ENCODE measurements around the gene COMMD4. TPM values are rescaled to one million over a fixed set of nuclear protein-coding genes. Genes with fewer than 3 reads are reported as not detected.
"Not testable (repeated sequence)": the region's sequence is repeated elsewhere in the genome, so short reads cannot be mapped to it uniquely, and the experiment has no call there.

The COMMD4 gene
- total RNA-seq, 2 experiments from 2014 or later: 123 to 133 TPM

DNA sequence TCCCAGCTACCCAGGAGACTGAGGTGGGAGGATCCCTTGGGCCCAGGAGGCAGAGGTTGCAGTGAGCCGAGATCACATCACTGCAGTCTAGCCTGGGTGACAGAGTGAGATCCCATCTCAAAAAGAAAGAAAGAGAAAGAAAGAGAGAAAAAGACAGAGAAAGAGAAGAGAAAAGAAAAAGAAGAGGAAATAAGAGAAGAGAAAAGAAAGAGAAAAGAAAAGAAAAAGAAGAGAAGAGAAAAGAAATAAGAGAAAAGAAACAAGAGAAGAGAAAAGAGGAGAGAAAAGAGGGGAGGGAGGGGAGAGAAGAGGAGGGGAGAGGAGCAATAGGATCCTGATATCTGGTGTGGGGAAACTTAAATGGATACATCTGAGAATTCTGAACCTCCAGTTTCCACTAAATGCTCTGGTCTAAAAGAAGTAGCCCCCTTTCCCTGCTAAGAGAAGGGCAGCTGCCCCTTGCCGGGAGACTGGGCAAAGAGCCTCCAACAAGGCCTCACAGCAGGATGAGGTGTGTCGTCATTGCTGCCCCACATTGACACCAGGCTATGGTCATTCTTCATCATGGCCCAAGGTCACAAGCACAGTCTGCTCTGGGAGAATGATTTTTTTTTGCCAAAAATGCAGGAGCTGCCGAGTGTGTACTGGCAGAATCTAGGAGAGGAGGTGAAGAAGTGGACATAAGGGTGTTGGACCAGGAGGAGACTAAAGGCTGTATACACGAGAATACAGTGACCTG, 21.1 kb upstream of the COMMD4 start:
- no peak overlapping the region for H3K27ac ChIP-seq (ENCODE audit: low read depth, low read length, poor library complexity, severe bottlenecking)
- TF ChIP-seq, protein P1, sequence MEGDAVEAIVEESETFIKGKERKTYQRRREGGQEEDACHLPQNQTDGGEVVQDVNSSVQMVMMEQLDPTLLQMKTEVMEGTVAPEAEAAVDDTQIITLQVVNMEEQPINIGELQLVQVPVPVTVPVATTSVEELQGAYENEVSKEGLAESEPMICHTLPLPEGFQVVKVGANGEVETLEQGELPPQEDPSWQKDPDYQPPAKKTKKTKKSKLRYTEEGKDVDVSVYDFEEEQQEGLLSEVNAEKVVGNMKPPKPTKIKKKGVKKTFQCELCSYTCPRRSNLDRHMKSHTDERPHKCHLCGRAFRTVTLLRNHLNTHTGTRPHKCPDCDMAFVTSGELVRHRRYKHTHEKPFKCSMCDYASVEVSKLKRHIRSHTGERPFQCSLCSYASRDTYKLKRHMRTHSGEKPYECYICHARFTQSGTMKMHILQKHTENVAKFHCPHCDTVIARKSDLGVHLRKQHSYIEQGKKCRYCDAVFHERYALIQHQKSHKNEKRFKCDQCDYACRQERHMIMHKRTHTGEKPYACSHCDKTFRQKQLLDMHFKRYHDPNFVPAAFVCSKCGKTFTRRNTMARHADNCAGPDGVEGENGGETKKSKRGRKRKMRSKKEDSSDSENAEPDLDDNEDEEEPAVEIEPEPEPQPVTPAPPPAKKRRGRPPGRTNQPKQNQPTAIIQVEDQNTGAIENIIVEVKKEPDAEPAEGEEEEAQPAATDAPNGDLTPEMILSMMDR (conservative IDR thresholded peaks at IDR 0.05; ENCODE audit: low read length): no peak
- no peak for TF ChIP-seq EZH2phosphoT487 (IDR thresholded peaks at IDR 0.05; ENCODE audit: borderline replicate concordance, low read depth, low read length)
- BruUV-seq (replicated peaks): no TSS peak
- H3K4me1 ChIP-seq (ENCODE audit: insufficient read depth, low read length, poor library complexity, severe bottlenecking): no peaks in the 10 kb centered on the region
- no peak overlapping the region for H3K4me2 ChIP-seq (ENCODE audit: low read length)
- no peaks in the 10 kb centered on the region for H3K36me3 ChIP-seq (ENCODE audit: insufficient read depth, low read length)
- no peak for DNase-seq (ENCODE audit: low spot score)
- no peaks in the 10 kb centered on the region for H3K9me3 ChIP-seq (ENCODE audit: low read length)
- H4K20me1 ChIP-seq (ENCODE audit: insufficient read depth, low read length): no peaks in the 10 kb centered on the region
- CTCF ChIA-PET (ENCODE audit: unreplicated experiment): no interaction called here
- no peak overlapping the region for H2AFZ ChIP-seq (ENCODE audit: low read length)
- POLR2A ChIA-PET: no interaction called here
- H3K9me2 ChIP-seq (ENCODE audit: insufficient read depth, low read length): no peaks in the 10 kb centered on the region
- H3K4me3 ChIP-seq (ENCODE audit: low read depth, low read length, poor library complexity, severe bottlenecking): no peak overlapping the region
- intact Hi-C loops (cut with micrococcal nuclease; ENCODE audit: unreplicated experiment): no loop called here
- no peaks in the 10 kb centered on the region for H3K79me2 ChIP-seq (ENCODE audit: insufficient read depth, low read depth, low read length)

DNA sequence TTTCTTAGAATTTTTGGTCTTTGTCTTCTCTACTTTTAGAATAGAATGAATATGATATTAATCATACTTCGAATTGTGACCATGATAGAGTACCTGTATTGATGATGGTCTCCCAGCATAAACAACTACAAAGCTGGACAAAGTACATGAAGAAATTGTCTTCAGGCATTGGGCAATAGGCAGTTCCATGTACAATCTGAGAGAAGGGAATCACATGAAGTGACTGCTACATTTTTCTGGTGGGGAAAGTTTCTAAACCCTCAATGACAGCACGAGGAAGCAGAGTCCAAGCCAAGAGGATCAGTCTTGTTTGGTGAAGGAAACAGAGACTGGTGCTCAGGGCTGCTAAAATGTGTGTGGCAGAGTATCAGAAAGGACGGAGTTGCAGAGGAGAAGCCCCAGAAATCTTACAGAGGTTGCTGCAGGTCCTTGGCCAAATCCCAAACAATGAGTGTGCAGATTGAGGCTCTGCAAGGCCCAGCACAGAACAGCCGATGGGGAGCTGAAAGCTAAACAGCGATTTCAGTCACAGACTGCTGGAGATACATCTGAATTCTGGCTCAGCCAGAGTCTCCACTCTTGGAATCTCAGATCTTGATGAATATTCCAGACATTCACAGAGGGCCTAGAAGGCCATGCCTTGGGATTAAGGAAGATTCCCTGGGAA, 16.5 kb upstream of the COMMD4 start:
- POLR2A ChIA-PET; H2AFZ ChIP-seq (ENCODE audit: low read length); intact Hi-C loops (cut with micrococcal nuclease; ENCODE audit: unreplicated experiment); H3K79me2 ChIP-seq (ENCODE audit: insufficient read depth, low read depth, low read length); H3K27ac ChIP-seq (ENCODE audit: low read depth, low read length, poor library complexity, severe bottlenecking); CTCF ChIA-PET (ENCODE audit: unreplicated experiment); H3K4me2 ChIP-seq (ENCODE audit: low read length); H4K20me1 ChIP-seq (ENCODE audit: insufficient read depth, low read length); H3K36me3 ChIP-seq (ENCODE audit: insufficient read depth, low read length); BruUV-seq (replicated peaks); H3K9me3 ChIP-seq (ENCODE audit: low read length); H3K4me3 ChIP-seq (ENCODE audit: low read depth, low read length, poor library complexity, severe bottlenecking); H3K4me1 ChIP-seq (ENCODE audit: insufficient read depth, low read length, poor library complexity, severe bottlenecking); H3K9me2 ChIP-seq (ENCODE audit: insufficient read depth, low read length); DNase-seq (ENCODE audit: low spot score): not testable (repeated sequence)

DNA sequence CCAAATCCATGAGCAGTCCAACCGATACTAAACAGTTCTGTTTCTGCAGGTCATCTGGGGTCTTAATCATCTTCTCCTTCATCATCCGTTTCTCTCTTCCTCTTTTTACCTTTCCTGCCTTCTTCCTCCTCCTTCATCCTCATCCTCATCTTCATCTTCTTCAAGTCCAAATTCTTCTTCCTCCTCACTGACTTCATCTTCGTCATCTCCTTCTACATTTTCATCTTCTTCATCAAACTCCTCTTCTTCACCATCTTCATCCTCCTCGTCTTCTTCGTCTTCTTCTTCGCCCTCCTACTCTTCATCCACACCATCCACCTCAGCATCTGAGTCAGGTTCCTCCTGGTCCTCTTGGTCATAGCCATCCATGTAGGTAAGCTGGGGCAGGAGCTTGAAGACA, 14.2 kb upstream of the COMMD4 start:
- no peaks in the 10 kb centered on the region for H4K20me1 ChIP-seq (ENCODE audit: insufficient read depth, low read length)
- H3K27ac ChIP-seq (ENCODE audit: low read depth, low read length, poor library complexity, severe bottlenecking): no peak overlapping the region
- H3K4me2 ChIP-seq (ENCODE audit: low read length): no peak overlapping the region
- CTCF ChIA-PET (ENCODE audit: unreplicated experiment): no interaction called here
- H3K9me2 ChIP-seq (ENCODE audit: insufficient read depth, low read length): no peaks in the 10 kb centered on the region
- H3K79me2 ChIP-seq (ENCODE audit: insufficient read depth, low read depth, low read length): no peaks in the 10 kb centered on the region
- POLR2A ChIA-PET: interaction anchor here (0.6 to 0.8 kb wide), 2 partner anchors 93 to 132 kb away, joined by 3 read pairs; no protein-coding TSS in a partner anchor
- H3K4me1 ChIP-seq (ENCODE audit: insufficient read depth, low read length, poor library complexity, severe bottlenecking): no peaks in the 10 kb centered on the region
- no peaks in the 10 kb centered on the region for H3K36me3 ChIP-seq (ENCODE audit: insufficient read depth, low read length)
- H3K4me3 ChIP-seq (ENCODE audit: low read depth, low read length, poor library complexity, severe bottlenecking): no peak overlapping the region
- intact Hi-C loops (cut with micrococcal nuclease; ENCODE audit: unreplicated experiment): no loop called here
- no peak overlapping the region for H2AFZ ChIP-seq (ENCODE audit: low read length)
- H3K9me3 ChIP-seq (ENCODE audit: low read length): no peaks in the 10 kb centered on the region
- DNase-seq (ENCODE audit: low spot score): no peak
- BruUV-seq (replicated peaks): no TSS peak
- no peak for TF ChIP-seq EZH2phosphoT487 (IDR thresholded peaks at IDR 0.05; ENCODE audit: borderline replicate concordance, low read depth, low read length)
- TF ChIP-seq, protein P1 (conservative IDR thresholded peaks at IDR 0.05; ENCODE audit: low read length): no peak

Measured in OCI-LY7 (cell line).